Mesodermal cell (in vitro differentiated cells): Measurements from ENCODE around the gene SQSTM1.

Experiments
- H3K27ac ChIP-seq: 2 replicates; pipeline ENCODE4 v1.7.0; 2013; ENCODE audit warnings: mild to moderate bottlenecking, low read depth, low read length, moderate library complexity; ENCODE audit not compliant: severe bottlenecking
- H3K36me3 ChIP-seq: 2 replicates; pipeline ENCODE4 v1.7.1; 2013; ENCODE audit warnings: mild to moderate bottlenecking, low read length, moderate library complexity; ENCODE audit not compliant: control insufficient read depth, insufficient read depth
- H3K4me1 ChIP-seq: one replicate; pipeline ENCODE4 v1.7.1; 2013; ENCODE audit warnings: mild to moderate bottlenecking, low read length; ENCODE audit not compliant: insufficient read depth, control insufficient read depth, poor library complexity, severe bottlenecking
- H3K4me3 ChIP-seq: 2 replicates; pipeline ENCODE4 v1.7.0; 2013; ENCODE audit warnings: low read length, control low read depth, mild to moderate bottlenecking; ENCODE audit not compliant: insufficient read depth, poor library complexity, severe bottlenecking; ENCODE audit errors: extremely low read depth
- H3K9me3 ChIP-seq: 2 replicates; pipeline ENCODE4 v1.7.1; 2013; ENCODE audit warnings: mild to moderate bottlenecking, low read length, moderate library complexity; ENCODE audit not compliant: control insufficient read depth
- WGBS, 2 experiments: methylation state at CpG; one replicate each; pipeline ENCODE4 v1.1.5; 2013; ENCODE audit warnings: missing lambda C conversion rate in 2 of 2; ENCODE audit not compliant: insufficient coverage in 2 of 2; 5-methylcytosine and 5-hydroxymethylcytosine counted together

Gene SQSTM1

DNA sequence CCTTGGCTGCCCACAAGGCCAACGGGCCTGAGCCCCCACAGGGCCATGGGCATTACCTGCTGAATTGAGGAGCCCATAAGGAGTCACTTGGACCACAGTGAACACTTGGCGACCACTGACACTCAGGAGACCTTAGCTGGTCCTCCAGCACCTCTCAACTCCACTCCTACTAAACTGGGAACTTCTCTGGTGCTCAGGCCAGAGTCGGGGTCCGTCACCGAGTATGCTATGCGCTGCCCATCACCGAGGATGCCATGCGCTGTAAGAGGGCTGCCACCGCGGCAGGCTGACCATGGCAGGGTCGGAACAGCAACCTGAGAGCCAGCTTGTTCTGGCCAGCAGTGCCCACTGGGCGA lies 600 bp upstream of the SQSTM1 start:
- Histone ChIP-seq H3K4me1 (peaks cover 33% of the 10 kb centered on the region), H3K27ac (peak overlapping the region; percentile 94), H3K9me3 (no peaks in the 10 kb centered on the region), H3K4me3 (no peak overlapping the region), H3K36me3 (peaks cover 43% of the 10 kb centered on the region)
- 81 to 91% methylated on average over 10 to 12 of the region's 12 CpGs for WGBS, 2 experiments

- H3K4me1 ChIP-seq, result peaks cover 33% of the 10 kb centered on the region
- peak overlapping the region; percentile 99 for H3K4me3 ChIP-seq
- 0 to 1% methylated on average over 46 to 51 of the region's 54 CpGs for WGBS, 2 experiments
- no peaks in the 10 kb centered on the region for H3K9me3 ChIP-seq
- H3K36me3 ChIP-seq, result peaks cover 45% of the 10 kb centered on the region
- peak overlapping the region; percentile 91 for H3K27ac ChIP-seq
Observed at GRCh38 chr5:179821298-179822058, 773 bp downstream of the SQSTM1 start.

GRCh38 chr5:179822059-179822432 lies 1.3 kb downstream of the SQSTM1 start:
- H3K36me3 ChIP-seq, result peaks cover 50% of the 10 kb centered on the region
- H3K4me3 ChIP-seq, result peak overlapping the region; percentile 99
- H3K4me1 ChIP-seq, result peaks cover 36% of the 10 kb centered on the region
- WGBS, 2 experiments, result 80 to 100% methylated on average over 1 to 2 of the region's 3 CpGs
- no peaks in the 10 kb centered on the region for H3K9me3 ChIP-seq
- no peak overlapping the region for H3K27ac ChIP-seq

- 81 to 83% methylated on average over 7 to 8 of the region's 8 CpGs for WGBS, 2 experiments
- no peaks in the 10 kb centered on the region for H3K9me3 ChIP-seq
- H3K4me1 ChIP-seq, result peaks cover 37% of the 10 kb centered on the region
- peak overlapping the region; percentile 99 for H3K4me3 ChIP-seq
- peaks cover 52% of the 10 kb centered on the region for H3K36me3 ChIP-seq
- no peak overlapping the region for H3K27ac ChIP-seq
Observed at GRCh38 chr5:179822444-179822990, 1.8 kb downstream of the SQSTM1 start.

- Histone ChIP-seq H3K4me3 (no peak overlapping the region), H3K4me1 (peaks cover 31% of the 10 kb centered on the region), H3K36me3 (peaks cover 64% of the 10 kb centered on the region), H3K27ac (no peak overlapping the region), H3K9me3 (no peaks in the 10 kb centered on the region)
- WGBS, 2 experiments, result 96 to 97% methylated on average over 20 to 22 of the region's 22 CpGs
Observed at GRCh38 chr5:179823937-179824744, 3.4 kb downstream of the SQSTM1 start.

DNA sequence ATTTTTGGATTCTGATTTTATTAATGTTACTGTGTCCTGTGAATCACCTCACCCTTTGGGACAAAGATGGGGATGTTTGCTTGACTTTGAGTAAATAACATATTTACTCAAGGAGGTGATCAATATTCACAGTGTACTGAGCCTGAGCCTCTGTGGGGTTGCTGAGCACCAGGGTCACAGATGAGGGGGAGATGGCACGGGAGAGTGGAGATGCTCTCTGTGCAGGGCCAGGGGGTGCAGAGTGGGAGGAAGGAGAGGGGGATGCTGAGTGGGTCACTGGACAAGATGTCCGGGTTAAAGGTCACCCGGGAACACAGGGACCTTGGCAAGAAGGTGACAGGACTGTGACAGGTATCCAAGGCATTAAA lies 4.0 kb downstream of the SQSTM1 start:
- H3K4me1 ChIP-seq, result peaks cover 25% of the 10 kb centered on the region
- no peak overlapping the region for H3K4me3 ChIP-seq
- H3K9me3 ChIP-seq, result no peaks in the 10 kb centered on the region
- peaks cover 70% of the 10 kb centered on the region for H3K36me3 ChIP-seq
- WGBS, 2 experiments, result 87 to 95% methylated on average over 2 to 3 of the region's 3 CpGs
- H3K27ac ChIP-seq, result no peak overlapping the region

DNA sequence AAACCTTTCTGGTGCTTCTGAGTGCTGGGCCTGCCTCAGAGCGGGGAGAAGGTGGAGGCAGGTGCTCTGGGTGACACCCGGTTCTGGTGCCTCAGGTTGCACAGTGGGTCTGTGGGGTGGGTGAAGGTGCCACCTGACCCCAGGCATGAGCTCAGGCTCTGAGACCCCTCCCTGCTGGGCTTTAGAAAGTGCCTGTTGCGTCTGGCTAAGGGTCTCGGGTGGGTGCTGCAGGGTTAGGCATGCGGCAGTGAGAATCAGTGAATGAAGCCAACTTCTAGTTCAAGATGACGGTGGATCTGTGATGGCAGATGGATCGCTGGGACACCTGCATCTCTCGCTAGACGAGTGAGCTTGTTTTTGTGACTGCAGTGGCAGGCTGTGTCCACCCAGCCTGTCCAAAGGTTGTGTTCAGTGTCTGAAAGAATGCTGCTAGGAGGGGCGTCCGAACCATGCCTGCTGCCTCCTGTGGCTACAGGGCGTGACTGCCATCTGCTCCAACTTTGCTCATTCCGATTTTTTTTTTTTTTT lies 5.0 kb downstream of the SQSTM1 start:
- Histone ChIP-seq H3K4me3 (no peak overlapping the region), H3K36me3 (peaks cover 80% of the 10 kb centered on the region), H3K27ac (no peak overlapping the region), H3K9me3 (peaks cover 6% of the 10 kb centered on the region), H3K4me1 (peaks cover 17% of the 10 kb centered on the region)
- 94 to 97% methylated on average over 10 to 11 of the region's 13 CpGs for WGBS, 2 experiments

- WGBS, 2 experiments, result 86 to 89% methylated on average over 9 of the region's 9 CpGs
- Histone ChIP-seq H3K27ac (peak overlapping the region; percentile 67), H3K36me3 (peaks cover 94% of the 10 kb centered on the region), H3K4me1 (peaks cover 12% of the 10 kb centered on the region), H3K9me3 (peaks cover 6% of the 10 kb centered on the region), H3K4me3 (no peak overlapping the region)
Observed at GRCh38 chr5:179827680-179828079, 7.0 kb downstream of the SQSTM1 start.

GRCh38 chr5:179828756-179829421 lies 8.2 kb downstream of the SQSTM1 start:
- Histone ChIP-seq H3K9me3 (peaks cover 10% of the 10 kb centered on the region), H3K36me3 (peaks cover 94% of the 10 kb centered on the region), H3K27ac (no peak overlapping the region), H3K4me3 (no peak overlapping the region), H3K4me1 (peaks cover 9% of the 10 kb centered on the region)
- WGBS, 2 experiments, result 81 to 97% methylated on average over 2 to 3 of the region's 3 CpGs

- WGBS, 2 experiments, result 94% methylated on average over 4 to 5 of the region's 7 CpGs
- Histone ChIP-seq H3K4me3 (no peak overlapping the region), H3K9me3 (peaks cover 10% of the 10 kb centered on the region), H3K27ac (no peak overlapping the region), H3K4me1 (peaks cover 9% of the 10 kb centered on the region), H3K36me3 (peaks cover 88% of the 10 kb centered on the region)
Observed at GRCh38 chr5:179829732-179830435, 9.2 kb downstream of the SQSTM1 start.
